Measurements from ENCODE around the gene GATB.

GRCh38 chr4:151799417-151800012 is 38.7 kb upstream of the GATB start:
- TF ChIP-seq CTCF (IDR thresholded peaks at IDR 0.05) (no peak), POLR2A (IDR thresholded peaks at IDR 0.05) (no peak)

All from adrenal gland (tissue), 5 donors.